H9 (cell line): ENCODE data around the gene PSTPIP1. TPM values are rescaled to one million over a fixed set of nuclear protein-coding genes. Genes with fewer than 3 reads are reported as not detected.

ENCODE experiments used
- DNase-seq: peaks from one replicate; pipeline ENCODE4 v3.0.0-alpha.2; 2017
- H2AFZ ChIP-seq: one replicate; pipeline ENCODE4 v1.6.1; 2013; ENCODE audit warnings: mild to moderate bottlenecking, low read length, control low read depth, moderate library complexity
- H2AK5ac ChIP-seq: 2 replicates; pipeline ENCODE4 v1.6.1; 2013; ENCODE audit warnings: low read length, control low read depth, mixed read lengths; ENCODE audit not compliant: insufficient read length
- H2BK120ac ChIP-seq: one replicate; pipeline ENCODE4 v1.6.1; 2013; ENCODE audit warnings: low read depth, mild to moderate bottlenecking, low read length, control low read depth, inconsistent platforms; ENCODE audit not compliant: poor library complexity, severe bottlenecking
- H2BK12ac ChIP-seq: 2 replicates; pipeline ENCODE4 v1.6.1; 2013; ENCODE audit warnings: low read length, control low read depth, mixed read lengths, low read depth; ENCODE audit not compliant: insufficient read length
- H2BK15ac ChIP-seq: 2 replicates; pipeline ENCODE4 v1.6.1; 2013; ENCODE audit warnings: low read depth, low read length, control low read depth
- H2BK20ac ChIP-seq: one replicate; pipeline ENCODE4 v1.6.1; 2013; ENCODE audit warnings: low read depth, mild to moderate bottlenecking, low read length, control low read depth, inconsistent platforms; ENCODE audit not compliant: poor library complexity, severe bottlenecking
- H2BK5ac ChIP-seq: 2 replicates; pipeline ENCODE4 v1.6.1; 2013; ENCODE audit warnings: low read length, control low read depth, mixed read lengths; ENCODE audit not compliant: insufficient read length
- H3K14ac ChIP-seq: 2 replicates; pipeline ENCODE4 v1.6.1; 2013; ENCODE audit warnings: low read length, control low read depth; ENCODE audit not compliant: insufficient read depth
- H3K18ac ChIP-seq: 2 replicates; pipeline ENCODE4 v1.6.1; 2013; ENCODE audit warnings: low read depth, mild to moderate bottlenecking, mixed read lengths, low read length, control low read depth; ENCODE audit not compliant: insufficient read length
- H3K23ac ChIP-seq: 2 replicates; pipeline ENCODE4 v1.6.1; 2013; ENCODE audit warnings: low read length, control low read depth, mixed read lengths, low read depth; ENCODE audit not compliant: insufficient read length
- H3K23me2 ChIP-seq: 2 replicates; pipeline ENCODE4 v1.6.1; 2013; ENCODE audit warnings: low read depth, mild to moderate bottlenecking, mixed read lengths, low read length, control low read depth; ENCODE audit not compliant: insufficient read length, poor library complexity, severe bottlenecking
- H3K27ac ChIP-seq: 2 replicates; pipeline ENCODE4 v1.5.1; 2013; ENCODE audit warnings: low read length, control low read depth, mixed read lengths, low read depth; ENCODE audit not compliant: insufficient read length
- H3K27me3 ChIP-seq: 2 replicates; pipeline ENCODE4 v1.6.1; 2013; ENCODE audit warnings: low read length, control low read depth, inconsistent platforms; ENCODE audit not compliant: insufficient read depth
- H3K4ac ChIP-seq: 2 replicates; pipeline ENCODE4 v1.6.1; 2013; ENCODE audit warnings: low read depth, mild to moderate bottlenecking, control low read depth, inconsistent platforms, low read length, moderate library complexity
- H3K4me1 ChIP-seq: 2 replicates; pipeline ENCODE4 v1.6.1; 2013; ENCODE audit warnings: low read length, control low read depth, inconsistent platforms; ENCODE audit not compliant: insufficient read depth
- H3K4me2 ChIP-seq: 2 replicates; pipeline ENCODE4 v1.6.1; 2013; ENCODE audit warnings: low read length, control low read depth, mixed read lengths; ENCODE audit not compliant: insufficient read length, insufficient read depth
- H3K56ac ChIP-seq: 2 replicates; pipeline ENCODE4 v1.6.1; 2013; ENCODE audit warnings: low read depth, mild to moderate bottlenecking, mixed read lengths, low read length, control low read depth; ENCODE audit not compliant: insufficient read length
- H3K79me1 ChIP-seq: 2 replicates; pipeline ENCODE4 v1.6.1; 2013; ENCODE audit warnings: low read depth, mild to moderate bottlenecking, moderate library complexity, low read length, control low read depth, inconsistent platforms; ENCODE audit not compliant: insufficient read depth, poor library complexity, severe bottlenecking
- H3K79me2 ChIP-seq: 2 replicates; pipeline ENCODE4 v1.6.1; 2013; ENCODE audit warnings: low read length, control low read depth, inconsistent platforms; ENCODE audit not compliant: insufficient read depth
- H3K9ac ChIP-seq: 2 replicates; pipeline ENCODE4 v1.6.1; 2013; ENCODE audit warnings: low read length, control low read depth, mixed read lengths; ENCODE audit not compliant: insufficient read length; ENCODE audit errors: extremely low read depth
- H3K9me3 ChIP-seq: one replicate; pipeline ENCODE4 v1.6.1; 2013; ENCODE audit warnings: low read depth, low read length, inconsistent platforms; ENCODE audit not compliant: control insufficient read depth
- H3T11ph ChIP-seq: one replicate; pipeline ENCODE4 v1.6.1; 2013; ENCODE audit warnings: mild to moderate bottlenecking, low read length, control low read depth, inconsistent platforms
- H4K20me1 ChIP-seq: one replicate; pipeline ENCODE4 v1.6.1; 2013; ENCODE audit not compliant: control insufficient read depth, insufficient read length, insufficient read depth
- H4K5ac ChIP-seq: 2 replicates; pipeline ENCODE4 v1.6.1; 2013; ENCODE audit warnings: low read depth, mild to moderate bottlenecking, mixed read lengths, low read length, control low read depth; ENCODE audit not compliant: insufficient read length
- H4K8ac ChIP-seq: replicated peaks from 2 replicates; pipeline ENCODE4 v1.6.1; 2013; ENCODE audit warnings: low read length, control low read depth, mixed read lengths, low read depth; ENCODE audit not compliant: insufficient read length
- H4K91ac ChIP-seq: 2 replicates; pipeline ENCODE4 v1.6.1; 2013; ENCODE audit warnings: low read depth, mild to moderate bottlenecking, moderate library complexity, mixed read lengths, low read length, control low read depth; ENCODE audit not compliant: insufficient read length
- H3K27ac Mint-ChIP-seq, 3 experiments: 2 replicates in 2 of 3; 3 replicates in 1 of 3; pipeline ENCODE4 v1.8.0; 2020 to 2021; ENCODE audit warnings: mixed read lengths in 3 of 3, mild to moderate bottlenecking in 1 of 3, moderate library complexity in 1 of 3
- H3K27me3 Mint-ChIP-seq: 2 replicates; pipeline ENCODE4 v1.8.0; 2021; ENCODE audit warnings: low read depth, mild to moderate bottlenecking, moderate library complexity, mixed read lengths
- H3K36me3 Mint-ChIP-seq, 3 experiments: 2 replicates in 2 of 3; 3 replicates in 1 of 3; pipeline ENCODE4 v1.8.0; 2020 to 2021; ENCODE audit warnings: low read depth in 3 of 3, mixed read lengths in 3 of 3; ENCODE audit not compliant: insufficient read depth in 1 of 3
- H3K4me1 Mint-ChIP-seq, 2 experiments: 2 replicates each; pipeline ENCODE4 v1.8.0; 2020; ENCODE audit warnings: mixed read lengths in 2 of 2
- H3K4me3 Mint-ChIP-seq, 2 experiments: 2 replicates in 1 of 2; 3 replicates in 1 of 2; pipeline ENCODE4 v1.8.0; 2020 to 2021; ENCODE audit warnings: mild to moderate bottlenecking in 2 of 2, mixed read lengths in 2 of 2, moderate library complexity in 1 of 2
- H3K9me3 Mint-ChIP-seq, 2 experiments: 2 replicates in 1 of 2; 3 replicates in 1 of 2; pipeline ENCODE4 v1.8.0; 2020; ENCODE audit warnings: mild to moderate bottlenecking in 2 of 2, mixed read lengths in 2 of 2, moderate library complexity in 1 of 2
- CTCF ChIP-seq: fragments of 200-600 bp; sonication (generic); conservative IDR thresholded peaks from 3 replicates; pipeline ENCODE4 v1.8.0; 2021; ENCODE audit warnings: antibody characterized with exemption, mild to moderate bottlenecking
- WGBS: extraction: QIAGEN DNeasy Blood & Tissue Kit; methylation state at CpG from one replicate; pipeline ENCODE4 v1.1.7; 2013; ENCODE audit warnings: missing lambda C conversion rate, low lambda C conversion rate, mixed read lengths; ENCODE audit not compliant: insufficient read length; ENCODE audit errors: extremely low coverage; 5-methylcytosine and 5-hydroxymethylcytosine counted together
- total RNA-seq: library from RNA; stranded (reverse); gene quantifications from 2 replicates; pipeline ENCODE4 v1.2.1, GENCODE V29; 2021

Gene PSTPIP1
- total RNA-seq, 1 experiment from 2014 or later, result 1.8 TPM

GRCh38 chr15:77032647-77033416, 37.9 kb downstream of the PSTPIP1 start:
- Histone ChIP-seq H2BK20ac (no peak overlapping the region), H3K56ac (no peak overlapping the region), H2BK120ac (no peak overlapping the region), H2BK5ac (no peak overlapping the region), H3T11ph (no peak overlapping the region), H3K9me3 (no peaks in the 10 kb centered on the region), H2AK5ac (no peak overlapping the region), H3K9ac (no peak overlapping the region), H3K23ac (no peak overlapping the region), H3K18ac (no peak overlapping the region), H2AFZ (no peak overlapping the region), H3K4me1 (no peaks in the 10 kb centered on the region), H3K27me3 (no peaks in the 10 kb centered on the region), H4K5ac (no peak overlapping the region), H4K20me1 (no peaks in the 10 kb centered on the region), H3K23me2 (no peaks in the 10 kb centered on the region), H2BK12ac (no peak overlapping the region), H3K79me2 (no peaks in the 10 kb centered on the region), H4K91ac (no peak overlapping the region), H3K14ac (no peak overlapping the region), H3K79me1 (no peaks in the 10 kb centered on the region), H3K4me2 (no peak overlapping the region), H2BK15ac (no peak overlapping the region), H3K27ac (no peak overlapping the region), H3K4ac (no peak overlapping the region), H4K8ac (no peak overlapping the region)
- Mint-ChIP-seq H3K27ac (no peak overlapping the region), H3K36me3 (peaks cover 6 to 12% (median 9%) of the 10 kb centered on the region in 3 experiments; a peak in 6 of 7 replicates), H3K4me3 (no peak overlapping the region), H3K9me3 (peaks cover 7 to 9% of the 10 kb centered on the region in 2 experiments), H3K4me1 (peaks cover 13 to 27% of the 10 kb centered on the region in 2 experiments), H3K27me3 (peaks cover 4% of the 10 kb centered on the region)
- TF ChIP-seq CTCF, result no peak
- no CpG with 5 or more reads among the region's 18 CpGs for WGBS
- no peak for DNase-seq
